Right ventricle myocardium superior (tissue), 1 donor: ENCODE measurements around the gene SKP1. TPM values are rescaled to one million over a fixed set of nuclear protein-coding genes. Genes with fewer than 3 reads are reported as not detected.
"Not testable (repeated sequence)": the region's sequence is repeated elsewhere in the genome, so short reads cannot be mapped to it uniquely, and the experiment has no call there.

Source experiments
- ATAC-seq: fragments of 200-7000 bp; cut with Tn5 transposase; one replicate; pipeline ENCODE4 v1.9.1; 2020; ENCODE audit warnings: mild to moderate bottlenecking; ENCODE audit not compliant: poor library complexity
- DNase-seq: peaks from one replicate; pipeline ENCODE4 v3.0.0-alpha.2; 2020
- intact Hi-C: fragments of 100-400 bp; cut with DNase I; formaldehyde crosslinking; loops from one replicate; pipeline ENCODE4 v1.11.2; 2022
- long read RNA-seq: library from polyadenylated mRNA; unstranded; transcript quantifications from one replicate; pipeline ENCODE4 v2.0.0, GENCODE V29; 2021
- total RNA-seq: library from RNA; stranded (reverse); fragmentation: NEBNext Ultra II Directional; extraction: Animal tissue kit (Norgen Biotek cat#: 25700); gene quantifications from one replicate; pipeline ENCODE4 v1.2.1, GENCODE V29; 2021
- donor health status: DM: no; HTN: yes; CAD: no; lungs with severe emphysema.

SKP1 gene
- 424 TPM for total RNA-seq
- long read RNA-seq, full-length matches to known transcripts: 572 of 580 reads
- long read RNA-seq, partial matches to known transcripts: 3 of 580 reads
- long read RNA-seq, other reads (novel, unspliced or antisense): 5 of 580 reads

DNA sequence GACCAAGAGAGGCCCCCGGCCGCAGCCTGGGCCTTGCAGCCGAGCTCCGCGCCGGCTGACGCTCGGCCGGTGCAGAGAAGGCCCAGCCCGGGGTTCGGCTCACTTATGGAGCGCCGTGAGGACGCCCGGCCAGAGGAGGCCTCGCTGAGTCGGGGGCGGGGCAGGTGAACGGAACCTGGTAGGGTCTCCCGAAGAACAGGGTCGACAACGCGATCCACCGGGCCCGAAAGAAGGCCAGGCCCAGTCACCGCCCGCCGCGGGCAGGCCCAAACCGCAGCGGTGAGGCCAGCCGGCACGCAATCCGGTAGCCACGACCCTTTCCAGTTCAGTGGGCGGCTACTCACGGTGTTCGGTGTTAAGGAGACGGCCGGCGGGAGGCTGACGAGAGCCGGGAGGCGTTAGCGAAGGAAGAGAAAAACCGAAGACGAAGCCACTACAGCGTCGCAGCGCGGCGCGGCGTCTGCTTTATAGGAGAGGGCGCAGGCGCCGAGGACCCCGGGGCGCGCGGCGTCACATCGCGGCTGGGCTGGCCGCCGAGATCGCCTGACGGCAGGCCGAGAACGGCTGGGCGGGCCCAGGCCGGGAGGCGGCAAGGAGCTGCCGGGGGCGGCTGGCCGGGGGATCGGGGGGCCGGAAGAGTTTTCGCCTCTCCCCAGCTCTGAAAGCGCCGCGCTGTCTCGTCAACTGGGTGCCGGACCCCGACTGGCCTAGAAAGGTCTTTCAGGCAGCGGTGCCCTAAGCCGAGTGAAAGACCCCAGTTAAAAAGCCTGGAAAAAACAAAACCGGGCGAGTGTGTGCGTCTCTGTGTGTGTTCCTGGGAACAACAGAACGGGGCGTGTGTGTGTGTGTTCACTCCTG lies at the start of gene SKP1:
TSS of gene SKP1 (minus strand) at position 440 of the 858 bp plus-strand sequence. CDS start 2,928 bp downstream, outside the sequence.
- intact Hi-C loops: no loop called here
- ATAC-seq: peak; percentile 94
- peak; percentile 91 for DNase-seq

DNA sequence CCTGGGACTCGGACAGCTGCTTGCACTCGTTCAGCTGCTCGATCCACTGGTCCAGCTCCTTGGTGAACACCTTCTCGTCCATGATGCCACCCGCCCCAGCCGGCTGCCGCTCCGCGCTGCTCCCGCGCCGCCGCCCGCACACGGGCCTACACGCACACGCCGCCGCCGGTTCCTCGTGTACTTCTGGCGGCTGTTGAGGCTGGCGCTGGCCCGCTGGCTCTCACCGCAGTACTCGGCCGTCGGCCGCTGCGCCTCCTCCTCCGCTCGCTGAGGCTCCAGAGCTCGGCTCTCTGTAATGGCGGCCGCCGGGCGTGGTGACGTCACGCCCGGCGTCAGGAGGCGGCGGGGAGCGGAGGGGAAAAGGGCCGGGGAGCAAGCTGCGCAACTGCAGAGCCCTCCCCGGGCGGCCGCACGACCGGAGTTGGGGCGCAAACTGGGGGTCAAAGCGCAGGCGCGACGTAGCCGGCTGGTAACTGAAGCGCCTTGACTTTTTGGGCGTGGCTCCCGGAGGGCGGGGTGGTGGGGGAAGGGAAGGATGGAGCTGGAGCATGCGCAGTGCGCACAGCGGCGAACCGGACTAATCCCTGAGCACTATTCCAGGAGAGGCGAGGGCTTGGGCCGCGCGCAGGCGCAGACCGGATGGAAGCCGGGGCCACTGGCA lies 49.2 kb upstream of the SKP1 start, which contains the start of gene PPP2CA:
TSS of gene PPP2CA (minus strand) at position 294 of the 661 bp plus-strand sequence. CDS start at position 82, 212 bp downstream.
- peak; percentile 99 for DNase-seq
- intact Hi-C loops: no loop called here
- ATAC-seq: peak; percentile 96

DNA sequence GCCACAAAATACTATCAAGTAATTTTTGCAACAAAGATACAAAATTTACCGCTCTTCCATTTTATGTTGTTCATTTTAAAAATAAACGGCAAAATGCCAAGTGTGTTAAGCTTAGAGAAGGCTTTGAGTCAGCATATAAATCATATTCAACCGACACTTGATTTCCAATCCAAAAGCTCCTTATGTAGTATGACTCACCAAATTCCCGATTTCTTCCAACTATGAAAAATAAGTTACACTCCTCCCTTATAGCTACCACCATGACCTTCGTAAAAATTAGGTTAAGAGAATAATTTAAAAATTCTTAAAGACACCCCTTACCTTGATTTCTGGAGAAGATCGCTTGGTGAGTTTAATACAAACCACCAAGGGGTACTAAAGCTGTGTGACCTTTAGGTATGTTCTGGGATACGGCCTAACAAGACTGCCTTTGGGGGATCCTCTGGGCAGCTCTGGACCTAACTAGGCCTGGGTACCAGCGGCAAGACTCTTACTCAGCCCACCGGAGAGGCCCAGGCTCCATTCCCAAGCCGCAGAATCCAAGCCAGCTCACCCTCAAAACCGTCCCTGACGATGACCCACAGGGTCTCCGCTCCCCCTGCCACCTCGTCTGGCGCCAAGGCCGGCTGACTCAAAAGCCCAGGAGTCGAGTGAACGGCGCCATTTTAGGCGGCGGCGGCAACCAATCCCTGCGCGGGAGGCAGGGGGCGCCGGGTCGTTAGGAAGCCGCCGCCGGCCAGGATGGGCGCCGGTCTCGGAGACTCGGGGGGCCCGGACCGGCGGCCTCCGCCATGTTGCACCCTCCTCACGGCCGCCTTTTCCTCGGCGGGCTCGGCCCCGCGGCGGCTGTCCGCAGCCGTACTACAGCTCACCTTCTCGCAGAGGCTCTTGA lies 48.4 kb upstream of the SKP1 start:
- intact Hi-C loops: no loop called here
- ATAC-seq (peak; percentile 50), DNase-seq (peak; percentile 72)

DNA sequence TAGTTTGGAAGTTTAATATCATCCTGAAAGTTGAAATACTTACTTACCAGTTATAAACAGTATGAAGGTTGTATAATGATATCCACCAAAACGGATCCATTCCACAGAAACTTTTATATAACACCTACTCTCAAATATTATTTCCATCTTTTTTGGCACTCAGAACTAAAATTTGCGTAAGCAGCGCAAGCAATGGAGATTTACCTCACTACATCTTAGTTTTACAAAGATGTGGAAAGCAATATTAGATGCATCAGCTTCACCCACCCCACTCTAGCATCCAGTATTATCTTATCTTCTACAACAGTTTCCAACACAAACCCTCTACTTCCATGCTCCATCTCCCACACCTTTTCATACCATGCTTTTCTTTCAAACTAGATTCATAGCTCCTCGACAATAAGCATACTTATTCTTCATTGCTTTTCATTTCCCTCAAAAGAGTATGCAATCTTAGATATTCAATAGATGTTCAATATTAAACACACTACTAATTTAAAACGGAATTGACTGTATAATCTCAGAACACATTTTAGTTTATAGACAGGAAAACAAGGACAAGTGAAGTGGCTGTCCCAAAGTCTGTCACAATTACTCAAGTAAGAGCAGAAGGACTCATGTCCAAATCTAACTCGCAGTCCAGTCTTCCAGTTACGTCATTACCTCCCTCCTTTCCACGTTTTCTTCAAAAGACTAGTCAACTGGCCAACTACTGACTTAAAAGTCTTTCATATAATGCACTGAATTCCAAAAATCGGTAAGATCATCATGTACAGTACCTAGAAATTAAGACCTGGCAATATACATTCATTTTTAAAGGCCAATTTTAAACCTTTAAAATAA lies 46.9 kb upstream of the SKP1 start:
- ATAC-seq: no peak
- intact Hi-C loops: no loop called here

DNA sequence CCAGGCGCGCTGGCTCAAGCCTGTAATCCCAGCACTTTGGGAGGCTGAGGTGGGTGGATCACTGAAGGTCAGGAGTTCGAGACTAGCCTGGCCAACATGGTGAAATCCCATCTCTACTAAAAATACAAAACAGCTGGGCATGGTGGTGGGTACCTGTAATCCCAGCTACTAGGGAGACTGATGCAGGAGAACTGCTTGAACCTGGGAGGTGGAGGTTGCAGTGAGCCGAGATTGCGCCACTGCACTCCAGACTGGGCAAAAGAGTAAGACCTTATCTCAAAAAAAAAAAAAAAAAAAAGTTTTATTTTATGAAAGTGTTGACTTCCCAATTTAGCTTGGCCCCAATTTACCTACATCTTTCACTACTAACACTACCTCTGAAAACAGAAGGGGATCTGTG lies 44.9 kb upstream of the SKP1 start:
- ATAC-seq, DNase-seq, intact Hi-C loops: not testable (repeated sequence)

More for the DNA sequence above, 46.9 kb upstream of the SKP1 start:
- DNase-seq: no peak

DNA sequence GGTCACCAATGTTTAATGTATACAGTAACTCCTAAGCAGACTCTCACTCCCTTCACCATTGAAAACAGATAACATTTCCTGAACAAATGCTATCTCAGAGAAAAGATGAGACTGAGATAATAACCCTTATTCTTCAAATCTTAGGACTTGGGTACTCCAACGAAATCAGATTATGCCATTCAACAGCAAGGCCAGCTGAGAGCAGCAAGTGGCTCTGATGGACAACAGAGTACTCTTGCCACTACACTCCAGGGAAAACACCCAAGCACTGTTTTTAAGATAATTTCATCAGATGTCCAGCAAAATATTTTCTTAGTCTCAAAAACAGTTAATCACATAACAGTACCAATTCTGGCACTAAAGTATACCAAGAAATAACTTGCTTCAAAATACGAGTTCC lies 39.0 kb upstream of the SKP1 start:
- intact Hi-C loops: no loop called here
- DNase-seq (no peak), ATAC-seq (no peak)

DNA sequence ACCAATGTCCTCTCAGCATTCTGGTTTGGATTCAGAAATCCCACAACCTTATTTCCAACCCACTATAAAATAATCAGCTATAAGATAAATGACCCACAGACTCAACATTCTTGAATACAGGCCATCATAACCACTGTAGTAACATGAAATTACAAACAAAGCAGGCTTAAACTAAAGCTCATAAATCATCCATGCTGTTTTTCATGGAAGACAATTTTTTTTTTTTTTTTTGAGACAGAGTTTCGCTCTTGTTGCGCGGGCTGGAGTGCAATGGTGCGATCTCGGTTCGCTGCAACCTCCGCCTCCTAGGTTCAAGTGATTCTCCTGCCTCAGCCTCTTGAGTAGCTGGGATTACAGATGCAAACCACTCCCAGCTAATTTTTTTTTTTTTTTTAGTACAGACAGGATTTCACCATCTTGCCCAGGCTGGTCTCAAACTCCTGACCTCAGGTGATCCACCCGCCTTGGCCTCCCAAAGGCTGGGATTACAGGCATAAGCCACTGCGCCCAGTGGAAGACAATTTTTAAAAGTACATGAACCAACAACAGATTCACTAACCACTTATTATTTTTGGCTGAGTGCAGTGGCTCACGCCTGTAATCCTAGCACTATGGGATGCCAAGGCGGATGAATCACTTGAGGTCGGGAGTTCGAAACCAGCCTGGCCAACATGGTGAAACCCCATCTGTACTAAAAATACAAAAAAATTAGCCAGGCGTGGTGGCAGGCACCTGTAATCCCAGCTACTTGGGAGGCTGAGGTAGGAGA lies 34.7 kb upstream of the SKP1 start:
- not testable (repeated sequence) for ATAC-seq, DNase-seq

DNA sequence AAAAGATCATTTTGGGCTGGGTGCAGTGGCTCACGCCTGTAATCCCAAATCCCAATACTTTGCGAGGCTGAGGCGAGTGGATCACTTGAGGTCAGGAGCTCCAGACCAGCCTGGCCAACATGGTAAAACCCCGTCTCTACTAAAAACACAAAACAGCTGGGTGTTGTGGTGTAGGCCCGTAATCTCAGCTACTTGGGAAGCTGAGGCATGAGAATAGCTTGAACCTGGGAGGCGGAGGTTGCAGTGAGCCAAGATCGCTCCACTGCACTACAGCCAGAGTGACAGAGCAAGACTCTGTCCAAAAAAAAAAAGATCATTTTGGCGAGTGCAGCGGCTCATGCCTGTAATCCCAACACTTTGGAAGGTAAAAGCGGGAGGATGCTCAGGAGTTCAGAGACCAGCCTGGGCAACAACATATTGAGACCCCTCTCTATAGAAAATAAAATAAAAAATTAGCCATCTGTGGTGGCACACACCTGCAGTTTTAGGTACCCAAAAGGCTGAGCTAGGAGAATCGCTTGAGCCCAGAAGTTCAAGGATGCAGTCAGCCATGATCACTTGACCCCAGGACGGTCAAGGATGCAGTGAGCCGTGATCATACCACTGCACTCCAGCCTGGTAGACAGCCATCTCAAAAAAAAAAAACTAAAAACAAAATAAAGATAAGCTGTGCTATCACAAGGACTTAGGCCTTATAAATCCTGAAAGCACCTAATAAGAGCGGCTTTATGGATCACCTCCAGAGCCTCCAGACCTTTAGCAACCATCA lies 32.9 kb upstream of the SKP1 start:
- ATAC-seq (peak; percentile 77), DNase-seq (no peak)
- intact Hi-C loops: no loop called here

More for the DNA sequence above, 34.7 kb upstream of the SKP1 start:
- intact Hi-C loops: not testable (repeated sequence)

DNA sequence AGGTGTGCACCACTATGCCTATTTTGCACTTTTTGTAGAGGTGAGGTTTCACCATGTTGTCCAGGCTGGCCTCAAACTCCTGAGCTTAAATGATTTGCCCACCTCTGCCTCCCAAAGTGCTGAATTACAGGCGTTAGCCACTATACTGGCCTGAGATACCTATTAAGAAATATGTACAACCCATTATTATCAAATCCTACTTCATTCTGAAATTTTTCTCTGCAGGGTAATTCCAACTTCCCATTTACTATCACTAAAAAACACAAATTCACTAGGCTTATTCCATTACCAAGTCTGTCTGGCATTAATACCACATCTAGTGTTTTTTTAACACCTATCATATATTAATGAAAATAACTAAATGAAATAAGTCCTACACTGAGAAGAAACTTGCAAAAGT lies 30.9 kb upstream of the SKP1 start:
- DNase-seq (no peak), ATAC-seq (no peak)
- intact Hi-C loops: no loop called here

DNA sequence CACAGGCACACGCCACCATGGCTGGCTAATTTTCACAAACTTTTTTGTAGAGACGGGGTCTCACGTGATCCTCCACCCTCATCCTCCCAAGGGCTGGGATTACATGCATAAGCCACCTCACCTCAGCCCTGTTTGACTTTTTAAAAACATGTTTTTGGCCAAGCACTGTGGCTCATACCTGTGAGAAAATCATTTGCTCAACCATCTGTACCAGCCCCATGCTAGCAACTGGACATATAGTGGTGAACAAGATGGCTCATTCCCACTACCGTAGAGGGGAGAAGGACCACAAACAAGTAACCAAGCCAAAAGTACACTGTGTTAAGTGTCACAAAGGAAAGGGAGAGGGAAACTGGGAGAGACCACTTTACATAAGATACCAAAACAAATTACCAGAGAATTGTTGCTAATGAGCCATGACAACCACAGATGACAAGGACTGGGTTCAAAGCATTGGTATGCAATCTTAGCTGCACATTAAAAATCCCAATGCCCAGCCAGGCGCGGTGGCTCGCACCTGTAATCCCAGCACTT lies 29.9 kb upstream of the SKP1 start:
- ATAC-seq (no peak), DNase-seq (no peak)
- intact Hi-C loops: no loop called here

DNA sequence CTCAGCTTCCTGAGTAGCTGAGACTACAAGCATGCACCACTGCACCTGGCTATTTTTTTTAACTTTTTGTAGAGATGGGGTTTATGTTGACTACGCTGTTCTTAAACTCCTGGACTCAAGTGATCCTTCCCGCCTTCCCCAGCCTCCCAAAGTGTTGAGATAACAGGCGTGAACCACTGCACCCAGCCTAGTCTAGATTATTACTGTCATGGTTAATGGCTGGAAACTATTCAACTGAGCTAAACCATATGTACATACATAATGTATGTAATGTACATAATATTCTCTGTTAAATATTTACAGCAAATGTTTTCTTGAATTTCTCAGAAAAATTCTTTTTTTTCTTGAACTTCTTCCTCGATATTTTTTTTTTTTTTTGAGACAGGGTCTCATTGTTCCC lies 27.8 kb upstream of the SKP1 start:
- DNase-seq (no peak), ATAC-seq (no peak)
- intact Hi-C loops: no loop called here

DNA sequence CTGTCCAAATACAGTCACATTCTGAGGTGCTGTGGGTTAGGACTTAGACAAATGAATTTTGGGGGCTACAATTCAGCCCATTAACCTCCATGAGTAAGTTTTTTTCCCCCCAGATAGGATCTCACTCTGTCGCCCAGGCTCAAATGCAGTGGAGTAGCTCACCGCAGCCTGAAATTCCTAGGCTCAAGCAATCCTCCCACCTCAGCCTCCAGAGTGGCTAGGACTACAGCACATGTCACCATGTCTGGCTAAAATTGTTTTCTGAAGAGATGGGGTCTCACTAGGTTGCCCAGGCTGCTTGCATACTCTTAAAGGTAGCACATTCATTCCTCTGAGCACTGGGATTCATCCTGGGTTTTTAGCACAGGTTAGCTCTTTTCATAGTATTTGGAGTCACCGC lies 26.9 kb upstream of the SKP1 start:
- intact Hi-C loops: no loop called here
- DNase-seq: no peak
- no peak for ATAC-seq

DNA sequence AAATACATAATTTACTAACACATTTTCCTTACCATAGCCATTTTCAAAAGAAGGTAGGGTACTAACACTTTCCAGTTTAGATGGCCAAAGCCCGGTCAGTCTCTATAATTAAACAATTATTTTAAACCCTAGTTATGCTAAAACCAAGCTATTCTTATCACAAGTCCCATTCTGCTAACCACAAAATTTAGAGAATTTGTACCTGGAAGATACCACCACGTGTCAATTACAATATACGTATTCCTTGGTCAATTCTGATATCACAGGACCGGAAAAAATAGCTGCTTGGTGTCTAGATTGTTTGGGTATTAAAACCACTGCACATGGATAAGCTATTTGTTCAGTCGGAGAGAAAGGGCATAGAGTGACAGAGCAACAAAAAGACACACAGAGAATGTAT lies 18.9 kb upstream of the SKP1 start:
- no peak for DNase-seq
- ATAC-seq: no peak
- intact Hi-C loops: no loop called here

DNA sequence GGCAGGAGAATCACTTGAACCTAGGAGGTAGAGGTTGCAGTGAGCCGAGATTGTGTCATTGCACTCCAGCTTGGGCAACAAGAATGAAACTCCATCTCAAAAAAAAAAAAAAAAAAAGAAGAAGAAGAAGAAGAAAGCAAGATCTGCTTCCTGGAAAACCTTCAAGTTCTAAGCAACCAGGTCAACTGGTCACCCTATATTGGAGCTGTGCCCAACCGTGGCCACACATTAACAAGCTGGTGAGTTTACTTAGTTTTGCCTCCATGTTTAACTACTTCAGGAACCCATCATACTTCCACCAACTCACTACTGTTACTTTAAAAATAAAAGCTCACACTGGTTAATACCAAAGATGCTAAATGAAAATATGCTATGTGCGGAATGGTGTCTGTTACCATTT lies 12.3 kb upstream of the SKP1 start:
- ATAC-seq: no peak
- no peak for DNase-seq
- intact Hi-C loops: loop anchor here (10.0 kb wide), 1 partner anchor 396 kb away; no protein-coding TSS in a partner anchor

DNA sequence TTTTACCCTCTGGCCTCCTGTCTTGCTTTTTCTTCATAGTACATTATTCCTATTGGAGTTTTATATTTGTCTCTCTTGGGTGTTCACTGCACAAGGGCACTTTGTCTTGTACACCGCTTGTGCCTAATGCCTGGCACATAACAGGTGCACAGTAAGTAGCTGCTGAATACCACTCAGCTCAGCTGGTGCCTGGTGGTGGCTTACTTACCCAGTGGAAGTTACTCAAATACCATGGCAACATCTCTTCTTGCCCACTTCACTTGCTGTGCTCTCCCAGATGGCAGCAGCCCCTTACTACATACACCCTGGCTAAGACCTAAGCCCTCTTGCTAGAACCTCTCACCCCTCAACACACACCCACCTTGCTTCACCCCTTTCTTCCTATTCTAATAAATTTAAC lies 11.3 kb upstream of the SKP1 start:
- no peak for DNase-seq
- no peak for ATAC-seq
- intact Hi-C loops: loop anchor here (10.0 kb wide), 1 partner anchor 397 kb away; no protein-coding TSS in a partner anchor
